ENCODE data around the gene TASP1. TPM values are rescaled to one million over a fixed set of nuclear protein-coding genes. Genes with fewer than 3 reads are reported as not detected.

Gene TASP1
- total RNA-seq, 1 donor from 2014 or later: 9.0 TPM

DNA sequence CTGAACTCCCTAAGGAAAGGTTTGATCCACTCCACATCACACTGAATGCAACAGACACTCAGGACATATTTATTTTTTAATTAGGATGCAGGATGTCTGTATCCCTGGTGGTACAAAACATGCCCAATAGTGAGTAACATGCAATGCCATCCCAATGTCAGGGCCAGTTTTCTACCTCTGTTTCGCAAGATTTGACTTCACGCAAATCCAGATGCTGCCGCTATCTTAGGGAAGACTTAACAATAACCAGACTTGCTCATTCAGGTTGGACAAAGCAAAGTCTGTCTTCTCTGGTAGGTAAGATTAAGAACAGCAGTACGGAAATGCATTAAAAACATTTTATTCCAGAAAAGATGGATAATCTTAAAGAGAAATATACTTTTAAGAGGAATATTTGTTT is 103.1 kb downstream of the TASP1 start:
- Mint-ChIP-seq H3K27ac (ENCODE audit: unreplicated experiment) (no peak overlapping the region), H3K27me3 (ENCODE audit: unreplicated experiment) (no peaks in the 10 kb centered on the region), H3K36me3 (ENCODE audit: unreplicated experiment) (peaks cover 9% of the 10 kb centered on the region), H3K4me1 (ENCODE audit: unreplicated experiment) (no peaks in the 10 kb centered on the region), H3K4me3 (ENCODE audit: unreplicated experiment) (no peak overlapping the region), H3K9me3 (ENCODE audit: unreplicated experiment) (no peaks in the 10 kb centered on the region)
- no peak for DNase-seq (ENCODE audit: extremely low spot score, unreplicated experiment)
- TF ChIP-seq, protein P1, sequence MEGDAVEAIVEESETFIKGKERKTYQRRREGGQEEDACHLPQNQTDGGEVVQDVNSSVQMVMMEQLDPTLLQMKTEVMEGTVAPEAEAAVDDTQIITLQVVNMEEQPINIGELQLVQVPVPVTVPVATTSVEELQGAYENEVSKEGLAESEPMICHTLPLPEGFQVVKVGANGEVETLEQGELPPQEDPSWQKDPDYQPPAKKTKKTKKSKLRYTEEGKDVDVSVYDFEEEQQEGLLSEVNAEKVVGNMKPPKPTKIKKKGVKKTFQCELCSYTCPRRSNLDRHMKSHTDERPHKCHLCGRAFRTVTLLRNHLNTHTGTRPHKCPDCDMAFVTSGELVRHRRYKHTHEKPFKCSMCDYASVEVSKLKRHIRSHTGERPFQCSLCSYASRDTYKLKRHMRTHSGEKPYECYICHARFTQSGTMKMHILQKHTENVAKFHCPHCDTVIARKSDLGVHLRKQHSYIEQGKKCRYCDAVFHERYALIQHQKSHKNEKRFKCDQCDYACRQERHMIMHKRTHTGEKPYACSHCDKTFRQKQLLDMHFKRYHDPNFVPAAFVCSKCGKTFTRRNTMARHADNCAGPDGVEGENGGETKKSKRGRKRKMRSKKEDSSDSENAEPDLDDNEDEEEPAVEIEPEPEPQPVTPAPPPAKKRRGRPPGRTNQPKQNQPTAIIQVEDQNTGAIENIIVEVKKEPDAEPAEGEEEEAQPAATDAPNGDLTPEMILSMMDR (IDR thresholded peaks at IDR 0.05): no peak

DNA sequence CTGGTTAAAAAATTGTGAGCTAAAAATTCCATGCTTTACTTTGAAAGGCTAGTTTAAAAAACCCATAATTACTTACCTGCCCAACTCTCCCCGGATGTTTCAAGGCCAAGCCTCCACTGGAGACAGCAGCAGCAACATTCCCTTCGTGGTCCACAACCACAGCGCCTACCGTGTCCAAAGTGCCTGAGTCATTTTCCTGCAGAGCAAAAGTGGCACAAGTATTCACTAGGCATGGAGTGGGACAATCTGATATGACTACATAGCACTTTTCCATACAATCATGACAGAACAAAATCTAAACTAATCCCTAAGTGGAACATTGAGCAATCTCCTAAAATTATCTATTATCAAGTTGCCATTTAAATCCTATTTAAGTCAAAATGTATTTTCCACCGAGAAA is 104.8 kb downstream of the TASP1 start:
- no peak for DNase-seq (ENCODE audit: extremely low spot score, unreplicated experiment)

DNA sequence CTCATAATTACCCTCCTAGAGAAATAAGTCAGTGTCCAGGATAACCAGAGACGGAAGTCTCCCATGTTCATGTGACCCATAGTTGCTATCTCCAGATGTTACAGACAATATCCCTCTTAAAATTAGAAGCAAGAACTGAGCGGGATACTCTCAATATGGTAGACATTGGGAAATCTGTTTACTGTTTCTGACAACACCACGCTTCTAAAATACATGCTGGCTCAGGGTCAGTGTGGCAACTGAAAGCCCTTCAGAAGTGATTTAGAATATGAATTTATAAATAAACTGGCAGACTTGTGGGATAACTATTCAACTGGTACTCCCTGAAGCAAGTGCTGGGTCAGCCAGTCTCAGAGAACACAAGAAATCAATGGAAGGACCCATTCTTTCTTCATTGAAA is 108.6 kb downstream of the TASP1 start:
- H3K27ac Mint-ChIP-seq (ENCODE audit: unreplicated experiment): no peak overlapping the region
- peaks cover 19% of the 10 kb centered on the region for H3K4me1 Mint-ChIP-seq (ENCODE audit: unreplicated experiment)
- H3K4me3 Mint-ChIP-seq (ENCODE audit: unreplicated experiment): no peak overlapping the region
- no peak for DNase-seq (ENCODE audit: extremely low spot score, unreplicated experiment)
- TF ChIP-seq, protein P1 (IDR thresholded peaks at IDR 0.05): no peak
- no peaks in the 10 kb centered on the region for H3K27me3 Mint-ChIP-seq (ENCODE audit: unreplicated experiment)
- peaks cover 22% of the 10 kb centered on the region for H3K36me3 Mint-ChIP-seq (ENCODE audit: unreplicated experiment)
- peaks cover 4% of the 10 kb centered on the region for H3K9me3 Mint-ChIP-seq (ENCODE audit: unreplicated experiment)

More for the DNA sequence above, 104.8 kb downstream of the TASP1 start:
- no peak overlapping the region for H3K4me3 Mint-ChIP-seq (ENCODE audit: unreplicated experiment)
- TF ChIP-seq, protein P1 (IDR thresholded peaks at IDR 0.05): no peak
- no peaks in the 10 kb centered on the region for H3K9me3 Mint-ChIP-seq (ENCODE audit: unreplicated experiment)
- H3K36me3 Mint-ChIP-seq (ENCODE audit: unreplicated experiment): peaks cover 9% of the 10 kb centered on the region
- no peaks in the 10 kb centered on the region for H3K27me3 Mint-ChIP-seq (ENCODE audit: unreplicated experiment)
- no peaks in the 10 kb centered on the region for H3K4me1 Mint-ChIP-seq (ENCODE audit: unreplicated experiment)
- H3K27ac Mint-ChIP-seq (ENCODE audit: unreplicated experiment): no peak overlapping the region

DNA sequence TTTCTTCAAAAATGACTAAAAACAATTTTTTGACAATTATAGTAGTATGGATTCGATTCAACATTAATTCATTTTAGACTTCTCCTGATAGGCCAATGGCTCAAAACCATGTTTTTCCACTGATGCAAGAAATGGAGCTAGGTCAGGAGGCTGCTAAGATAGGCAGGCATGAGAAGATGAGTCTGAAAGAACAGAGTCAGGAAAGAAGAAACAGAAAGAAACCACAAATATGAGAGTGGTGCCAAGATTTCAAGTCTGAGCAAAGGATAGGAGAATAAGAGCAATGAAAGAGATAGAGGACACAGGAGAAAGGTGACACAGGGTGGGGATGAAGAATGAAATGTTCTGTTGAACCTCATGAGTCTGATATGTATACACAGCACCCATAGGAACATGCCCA is 112.2 kb downstream of the TASP1 start:
- no peaks in the 10 kb centered on the region for H3K27me3 Mint-ChIP-seq (ENCODE audit: unreplicated experiment)
- H3K4me3 Mint-ChIP-seq (ENCODE audit: unreplicated experiment): no peak overlapping the region
- no peak overlapping the region for H3K27ac Mint-ChIP-seq (ENCODE audit: unreplicated experiment)
- TF ChIP-seq, protein P1 (IDR thresholded peaks at IDR 0.05): no peak
- H3K4me1 Mint-ChIP-seq (ENCODE audit: unreplicated experiment): peaks cover 24% of the 10 kb centered on the region
- H3K36me3 Mint-ChIP-seq (ENCODE audit: unreplicated experiment): peaks cover 26% of the 10 kb centered on the region
- H3K9me3 Mint-ChIP-seq (ENCODE audit: unreplicated experiment): peaks cover 4% of the 10 kb centered on the region
- DNase-seq (ENCODE audit: extremely low spot score, unreplicated experiment): no peak

DNA sequence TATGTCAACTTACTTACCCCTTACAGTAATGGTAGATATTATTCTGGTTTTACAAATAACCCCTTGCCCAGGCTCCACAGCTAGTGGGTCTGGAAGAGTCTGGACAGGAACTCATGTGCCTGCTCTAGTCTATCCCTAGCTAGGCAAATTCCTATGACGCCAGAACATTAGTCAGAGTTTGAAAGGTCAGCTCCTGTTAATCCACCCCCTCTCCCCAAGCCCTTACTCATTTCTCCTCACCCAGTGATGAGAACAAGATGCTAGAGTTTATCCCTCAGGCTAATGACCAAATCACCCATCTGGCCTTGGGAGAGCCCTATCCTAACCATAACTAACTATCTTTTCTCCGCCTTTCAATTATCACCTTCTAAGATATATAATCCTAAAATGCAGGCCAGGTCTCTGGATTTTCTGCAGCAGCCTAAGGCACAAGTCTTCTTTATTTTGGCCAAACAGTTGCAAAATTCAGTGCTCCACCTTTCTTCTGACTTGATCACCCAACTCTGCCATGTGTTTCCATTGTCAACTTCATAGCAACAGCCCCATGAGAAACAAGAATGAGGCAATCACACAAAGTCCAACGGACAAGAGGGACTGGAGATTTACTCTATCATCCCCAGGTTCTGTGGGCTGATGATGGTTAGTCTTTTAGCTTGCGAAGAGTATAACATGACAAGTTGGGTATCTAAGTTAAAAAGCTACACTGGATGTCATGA is 113.3 kb downstream of the TASP1 start:
- Mint-ChIP-seq H3K9me3 (ENCODE audit: unreplicated experiment) (peaks cover 4% of the 10 kb centered on the region), H3K27ac (ENCODE audit: unreplicated experiment) (peak overlapping the region; percentile 51), H3K36me3 (ENCODE audit: unreplicated experiment) (peaks cover 26% of the 10 kb centered on the region), H3K4me1 (ENCODE audit: unreplicated experiment) (peaks cover 24% of the 10 kb centered on the region), H3K27me3 (ENCODE audit: unreplicated experiment) (no peaks in the 10 kb centered on the region), H3K4me3 (ENCODE audit: unreplicated experiment) (no peak overlapping the region)
- DNase-seq (ENCODE audit: extremely low spot score, unreplicated experiment): no peak
- TF ChIP-seq, protein P1 (IDR thresholded peaks at IDR 0.05): no peak
